HG02884 (cell line): Measurements from ENCODE around the gene ATG7.

ENCODE experiments used
- ATAC-seq: cut with Tn5 transposase; IDR thresholded peaks from one replicate; pipeline ENCODE4 v1.9.1; 2021; ENCODE audit warnings: mild to moderate bottlenecking, moderate library complexity; ENCODE audit not compliant: unreplicated experiment

ATG7 gene

GRCh38 chr3:11271986-11272904 is at the start of gene ATG7:
Gene ATG7 (plus strand): TSS chr3:11272397. CDS start chr3:11298696, 26,299 bp downstream.
- peak; percentile 98 for ATAC-seq

DNA sequence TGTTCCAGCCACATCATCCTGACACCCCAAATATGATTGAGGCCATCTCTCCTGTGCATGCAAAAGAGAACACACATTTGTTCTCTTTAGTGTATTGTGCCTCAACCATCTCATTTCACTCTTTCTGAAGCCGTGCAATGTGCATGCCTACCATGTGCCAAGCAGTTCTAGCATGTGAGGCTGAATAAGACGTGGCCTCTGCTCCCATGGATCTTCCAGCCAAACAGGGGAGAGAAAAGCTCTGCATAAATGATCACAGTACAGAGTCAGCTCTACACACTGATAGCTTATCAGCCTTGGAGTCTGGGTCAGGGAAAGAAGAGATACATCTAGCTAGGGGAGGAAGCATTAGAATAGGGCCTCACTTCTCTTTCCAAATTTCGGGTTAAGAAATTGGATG is 48.2 kb upstream of the ATG7 start:
- ATAC-seq = no peak

DNA sequence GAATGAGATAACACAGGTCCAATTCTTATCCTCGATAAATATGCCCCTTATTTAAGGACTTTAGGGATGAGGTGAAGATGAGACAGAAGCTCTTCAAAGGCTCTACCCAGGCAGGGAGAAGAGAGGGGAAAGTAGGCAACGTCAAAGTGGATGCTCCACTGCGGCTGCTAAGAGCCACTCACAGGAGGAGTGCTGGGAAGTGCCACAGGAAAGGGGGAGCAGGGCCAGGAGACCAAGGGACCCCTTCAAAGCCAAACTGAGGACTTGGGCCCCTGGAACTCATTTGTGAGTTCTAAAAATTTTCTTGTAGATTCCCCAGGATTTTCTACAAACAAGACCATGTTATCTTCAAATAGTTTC is 47.3 kb upstream of the ATG7 start:
- no peak for ATAC-seq

DNA sequence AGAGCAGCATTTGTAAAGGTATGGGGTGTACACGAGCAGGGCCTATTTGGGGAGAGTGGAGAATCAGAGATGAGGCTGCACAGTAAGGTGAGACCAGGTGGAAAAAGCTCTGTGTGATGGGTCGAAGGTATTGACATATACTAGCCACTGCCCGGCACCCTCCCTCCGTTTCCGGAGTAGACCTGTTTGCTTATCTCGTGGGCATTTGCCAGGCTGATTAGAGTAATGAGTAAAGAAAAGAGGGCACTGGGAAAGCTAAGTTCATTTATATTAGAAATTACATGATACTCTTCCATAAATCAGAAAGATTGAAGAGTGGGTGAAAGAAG is 46.2 kb upstream of the ATG7 start:
- no peak for ATAC-seq

GRCh38 chr3:11228041-11228440 is 44.2 kb upstream of the ATG7 start:
- ATAC-seq = no peak

DNA sequence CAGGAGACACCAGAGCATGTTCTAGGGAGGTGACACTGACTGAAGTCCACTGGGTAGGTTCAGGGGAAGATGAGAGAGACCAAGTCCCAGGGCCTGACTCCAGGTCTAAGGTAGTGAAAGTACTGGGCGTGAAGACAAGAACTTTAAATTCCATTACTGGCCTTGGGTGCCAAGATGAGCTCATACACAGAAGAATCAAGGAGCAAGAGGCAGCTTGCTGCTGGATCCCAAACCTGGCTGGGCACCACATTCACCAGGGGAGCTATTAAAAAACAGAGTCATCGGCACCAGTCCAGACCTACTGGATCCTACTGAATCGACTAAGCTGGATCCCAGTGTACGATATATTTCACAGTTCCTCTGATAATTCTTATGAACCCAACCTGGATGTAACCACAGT is 42.1 kb upstream of the ATG7 start:
- ATAC-seq = no peak

DNA sequence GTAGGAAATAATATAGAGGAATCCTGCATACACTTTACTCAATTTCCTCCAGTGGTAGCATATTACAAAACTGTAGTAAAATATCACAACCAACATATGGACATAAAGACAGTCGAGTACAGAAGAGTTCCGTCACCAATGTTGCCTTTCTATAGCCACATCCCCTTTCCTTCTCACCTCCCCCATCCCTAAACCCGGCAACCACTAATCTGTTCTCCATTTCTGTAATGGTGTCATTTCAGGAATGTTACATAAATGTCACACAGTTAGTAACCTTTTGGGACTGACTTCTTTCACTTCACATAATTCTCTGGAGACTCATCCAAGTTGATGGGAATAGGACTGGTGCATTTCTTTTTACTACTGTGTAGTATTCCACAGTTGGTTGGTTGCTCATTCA is 41.4 kb upstream of the ATG7 start:
- no peak for ATAC-seq

GRCh38 chr3:11235385-11235784 is 36.8 kb upstream of the ATG7 start:
- ATAC-seq = no peak

GRCh38 chr3:11236588-11237461 is 35.4 kb upstream of the ATG7 start:
- no peak for ATAC-seq

DNA sequence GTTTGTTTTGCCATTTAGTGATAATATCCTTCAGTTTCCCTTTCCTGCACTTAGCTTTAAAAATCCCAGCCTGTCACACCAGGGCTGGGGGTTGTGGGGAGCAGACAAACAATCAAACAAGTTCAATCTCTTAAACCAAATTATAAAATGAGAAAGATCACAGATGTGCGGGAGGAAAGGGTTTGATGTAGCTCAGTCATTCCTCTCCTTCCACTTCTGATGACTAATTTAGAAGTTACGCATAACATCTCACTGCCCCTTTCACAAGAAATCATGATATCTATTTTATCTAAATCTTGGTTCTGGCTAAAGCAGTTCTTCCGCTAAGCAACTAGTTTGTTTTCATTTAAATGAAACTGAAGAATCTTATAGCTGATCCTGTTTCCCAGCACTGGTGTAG is 34.1 kb upstream of the ATG7 start:
- no peak for ATAC-seq

DNA sequence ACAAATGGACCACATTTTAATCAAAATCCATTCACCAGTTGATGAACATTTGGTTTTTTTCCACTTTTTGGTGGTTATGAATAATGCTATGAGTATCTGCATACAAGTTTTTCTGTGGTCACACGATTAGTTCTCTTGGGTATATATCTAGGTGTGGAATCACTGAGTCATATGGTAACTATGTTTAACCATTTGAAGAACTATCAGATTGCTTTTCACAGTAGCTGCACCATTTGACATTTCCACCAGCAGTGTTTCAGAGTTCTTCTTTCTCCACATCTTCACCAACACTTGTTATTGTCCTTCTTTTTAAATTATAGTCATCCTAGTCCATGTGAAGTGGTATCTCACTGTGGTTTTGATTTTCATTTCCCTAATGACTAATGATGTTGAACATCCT is 33.3 kb upstream of the ATG7 start:
- no peak for ATAC-seq

GRCh38 chr3:11239796-11240195 is 32.4 kb upstream of the ATG7 start:
- no peak for ATAC-seq

GRCh38 chr3:11240496-11240895 is 31.7 kb upstream of the ATG7 start:
- ATAC-seq = no peak

DNA sequence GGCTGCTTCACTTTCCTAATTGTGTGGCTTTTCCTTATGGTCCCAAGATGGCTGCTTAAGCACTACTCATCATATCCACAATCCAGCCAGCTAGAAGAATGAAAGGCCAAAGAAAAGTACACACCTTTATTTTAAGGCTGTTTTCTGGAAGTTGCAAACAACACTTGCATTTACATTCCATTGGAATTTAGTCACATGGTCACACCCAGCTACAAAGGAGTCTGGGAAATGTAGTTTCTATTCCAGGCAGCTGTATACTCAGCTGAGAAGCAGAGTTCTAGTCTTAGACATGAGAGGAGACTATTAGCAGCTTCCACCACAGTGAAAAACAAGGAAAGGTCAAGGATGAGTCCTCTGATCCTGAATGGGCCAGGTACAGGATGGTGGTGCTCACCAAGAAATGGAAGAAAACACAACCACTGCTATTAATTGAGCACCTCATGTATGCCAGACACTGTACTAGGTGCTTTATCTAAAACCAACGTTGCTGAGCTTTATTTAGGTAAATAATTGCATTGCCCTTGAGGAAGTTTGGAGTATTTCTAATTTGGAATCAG is 28.0 kb upstream of the ATG7 start:
- no peak for ATAC-seq

- ATAC-seq = no peak
These were observed 26.9 kb upstream of the ATG7 start for GRCh38 chr3:11245276-11245675.

DNA sequence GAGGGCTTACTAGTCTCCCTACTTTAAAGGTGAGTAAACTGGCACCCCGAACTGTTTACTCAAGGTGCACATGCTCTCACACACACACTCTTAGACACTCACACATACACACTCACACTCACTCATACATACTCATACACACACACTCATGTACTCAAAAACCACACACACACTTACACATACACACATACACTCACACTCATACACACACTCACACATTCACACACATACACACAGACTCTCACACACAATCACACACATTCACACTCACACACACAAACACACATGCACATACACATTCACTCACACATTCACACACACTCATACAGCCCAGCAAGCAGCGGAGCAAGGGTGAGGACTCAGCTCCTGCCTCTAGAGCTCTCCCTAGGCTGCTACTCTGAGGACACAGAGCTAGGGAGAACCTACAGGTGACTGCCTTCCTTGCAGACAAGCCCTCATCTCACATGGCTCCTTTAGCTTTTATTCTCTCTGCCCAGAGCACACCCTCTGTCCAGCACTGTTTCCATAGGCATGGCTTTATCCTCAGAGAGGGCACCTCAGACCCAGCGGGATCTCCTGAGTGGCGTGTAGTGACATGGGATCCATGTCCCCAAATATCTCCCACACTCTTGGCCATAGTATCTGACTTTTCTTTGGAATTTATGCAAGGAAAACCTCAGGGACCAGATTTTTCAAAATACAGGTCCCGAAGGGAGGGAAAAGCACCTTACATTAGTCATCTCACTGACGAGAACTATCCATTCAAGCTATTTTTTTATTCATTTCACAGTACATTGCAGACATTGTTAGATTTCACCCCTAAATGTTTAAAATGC is 26.2 kb upstream of the ATG7 start:
- ATAC-seq = no peak

DNA sequence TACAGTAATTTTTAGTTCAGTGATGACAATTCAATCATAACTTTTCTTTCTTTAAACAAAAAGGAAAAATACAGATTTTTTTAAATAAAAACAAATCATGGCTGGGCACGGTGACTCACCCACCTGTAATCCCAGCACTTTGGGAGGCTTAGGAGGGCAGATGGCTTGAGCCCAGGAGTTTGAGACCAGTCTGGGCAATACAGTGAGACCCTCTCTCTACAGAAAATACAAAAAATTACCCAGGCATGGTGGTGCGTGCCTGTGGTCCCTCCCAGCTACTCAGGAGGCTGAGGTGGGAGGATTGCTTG is 25.6 kb upstream of the ATG7 start:
- ATAC-seq = no peak

DNA sequence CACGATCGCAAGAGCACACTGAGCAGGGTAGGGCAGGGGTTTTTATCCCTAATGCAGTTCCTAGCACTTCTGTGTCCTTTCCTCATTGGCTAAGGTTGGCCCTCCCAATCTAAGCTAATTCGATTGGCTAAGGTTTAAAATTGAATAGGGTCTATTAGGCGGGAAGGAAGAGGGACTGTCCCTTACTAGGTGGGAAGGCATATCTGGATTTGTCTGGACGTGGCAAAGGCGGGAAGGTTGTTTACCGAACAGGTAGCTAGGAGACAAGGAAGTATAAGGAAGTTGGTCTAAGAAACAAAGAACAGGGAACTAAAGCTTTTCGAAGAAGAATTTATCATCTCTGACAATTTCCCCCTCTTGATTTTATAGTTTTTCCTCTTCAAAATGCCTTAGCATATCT is 24.8 kb upstream of the ATG7 start:
- ATAC-seq = no peak

- ATAC-seq = no peak
These were observed 23.6 kb upstream of the ATG7 start for GRCh38 chr3:11248596-11248995.

DNA sequence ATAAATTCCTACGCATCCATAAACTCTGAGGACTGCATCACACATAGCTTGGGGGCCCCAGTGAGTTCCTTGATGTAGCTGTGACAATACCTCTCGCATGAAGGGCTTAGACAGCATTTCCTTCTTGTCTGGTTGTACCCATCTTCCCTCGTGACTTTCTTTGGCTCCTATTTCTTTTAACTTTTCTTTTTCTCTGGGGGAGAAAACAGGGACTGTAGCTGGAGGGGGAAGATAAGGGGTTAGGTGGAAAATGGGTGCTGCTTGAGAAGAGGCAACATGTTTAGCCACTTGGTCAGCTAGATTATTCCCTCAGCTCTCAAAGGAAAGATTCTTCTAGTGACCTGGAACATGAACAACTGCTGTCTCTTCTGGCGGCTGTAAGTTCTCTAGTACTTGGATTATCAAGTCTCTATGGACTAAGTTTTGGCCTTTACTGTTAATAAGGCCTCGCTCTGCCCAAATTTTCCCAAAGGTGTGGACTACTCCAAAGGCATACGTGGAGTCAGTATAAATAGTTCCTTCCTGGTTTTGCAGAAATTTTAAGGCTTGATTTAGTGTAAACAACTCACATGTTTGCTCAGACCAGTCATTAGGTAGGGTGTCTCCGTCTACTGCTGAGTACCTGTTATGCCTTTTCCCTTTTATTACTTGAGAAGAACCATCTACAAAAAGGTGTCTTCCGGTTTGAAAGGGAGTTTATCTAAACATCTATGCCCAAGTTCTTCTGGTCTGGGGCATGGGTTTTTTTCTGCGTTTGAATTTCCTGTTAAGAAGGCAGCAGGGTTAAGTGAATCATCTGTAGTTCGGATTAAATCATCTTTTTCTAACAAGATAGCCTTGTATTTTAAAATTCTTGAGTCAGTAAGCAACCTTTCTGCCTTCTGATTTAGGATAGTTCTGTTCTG is 21.0 kb upstream of the ATG7 start:
- ATAC-seq = no peak
